K562 (cell line): ENCODE measurements around the gene FGGY. TPM values are rescaled to one million over a fixed set of nuclear protein-coding genes. Genes with fewer than 3 reads are reported as not detected.

Experiments
- ATAC-seq: fragments of 200-7000 bp; cut with Tn5 transposase; 3 replicates; pipeline ENCODE4 v1.9.1; 2020; ENCODE audit warnings: moderate library complexity
- BruUV-seq: library from RNA; stranded (reverse); fragments of 400-500 nt; replicated peaks from 2 replicates; lab custom pipeline; 2021; lab: Mats Ljungman, UMichigan
- CTCF ChIA-PET: fragments of 300-600 bp; formaldehyde crosslinking; extraction: SDS; loops from one replicate; lab custom pipeline; 2021; ENCODE audit warnings: low intra/inter-chr PET ratio; lab: Yijun Ruan, JAX
- POLR2A ChIA-PET: fragments of 300-600, 350-650 bp; sonication (Branson Sonifier 250); formaldehyde crosslinking; extraction: SDS; loops from one replicate; lab custom pipeline; 2021; ENCODE audit warnings: antibody characterized with exemption, inconsistent platforms; lab: Yijun Ruan, JAX
- DNase-seq, 4 experiments: peaks; one replicate each; pipeline versions ENCODE4 v3.0.0 to v3.0.0-alpha.2; 2011 to 2018; ENCODE audit warnings: low spot score in 3 of 4, mixed read lengths in 3 of 4; ENCODE audit errors: extremely low read depth in 1 of 4
- FAIRE-seq: peaks from 2 replicates; lab custom pipeline; 2011; peaks lifted over from hg19 to GRCh38; lab: Jason Lieb, UNC
- H2AFZ ChIP-seq: 2 replicates; pipeline ENCODE4 v1.6.0; 2011; ENCODE audit warnings: low read depth, low read length, control low read depth, inconsistent platforms
- H3K27ac ChIP-seq: fragments of 200-600 bp; 3 replicates; pipeline ENCODE4 v1.8.0; 2011; ENCODE audit warnings: low read depth, mild to moderate bottlenecking, control low read depth, inconsistent platforms, low read length, moderate library complexity, mixed read lengths; ENCODE audit errors: extremely low read depth
- H3K27me3 ChIP-seq, 2 experiments: fragments of 300-600 bp in 1 of 2; 2 replicates in 1 of 2; 3 replicates in 1 of 2; pipeline versions ENCODE4 v1.6.0 to v1.8.0; 2011; ENCODE audit warnings: inconsistent platforms in 2 of 2, low read length in 2 of 2, mild to moderate bottlenecking in 1 of 2, mixed read lengths in 1 of 2, moderate library complexity in 1 of 2; ENCODE audit not compliant: control insufficient read depth in 2 of 2, insufficient read depth in 2 of 2
- H3K36me3 ChIP-seq: fragments of 300-600 bp; 3 replicates; pipeline ENCODE4 v1.8.0; 2011; ENCODE audit warnings: mild to moderate bottlenecking, low read length, inconsistent platforms; ENCODE audit not compliant: control insufficient read depth, insufficient read depth
- H3K4me1 ChIP-seq, 2 experiments: fragments of 200-600 bp in 1 of 2; replicated peaks in 1 of 2; 2 replicates in 1 of 2; 3 replicates in 1 of 2; pipeline versions ENCODE4 v1.5.1 to v1.8.0; 2011; ENCODE audit warnings: inconsistent platforms in 2 of 2, low read length in 2 of 2, mild to moderate bottlenecking in 1 of 2, mixed read lengths in 1 of 2, moderate library complexity in 1 of 2; ENCODE audit not compliant: control insufficient read depth in 2 of 2, insufficient read depth in 2 of 2
- H3K4me2 ChIP-seq: 2 replicates; pipeline ENCODE4 v1.6.1; 2011; ENCODE audit warnings: low read length, control low read depth, inconsistent platforms, mixed read lengths; ENCODE audit not compliant: insufficient read depth
- H3K4me3 ChIP-seq: fragments of 200-600 bp; sonication (generic), shearing (Covaris generic); 2 replicates; pipeline ENCODE4 v1.5.1; 2016; ENCODE audit warnings: control low read depth, inconsistent platforms
- H3K79me2 ChIP-seq: fragments of 200-600 bp; 3 replicates; pipeline ENCODE4 v1.8.0; 2011; ENCODE audit warnings: low read length, inconsistent platforms; ENCODE audit not compliant: control insufficient read depth, insufficient read depth
- H3K9ac ChIP-seq, 2 experiments: 2 replicates each; pipeline versions ENCODE4 v1.6.0 to v1.6.1; 2011; ENCODE audit warnings: low read depth in 2 of 2, low read length in 2 of 2, control low read depth in 1 of 2, inconsistent platforms in 1 of 2, mild to moderate bottlenecking in 1 of 2, mixed read lengths in 1 of 2; ENCODE audit not compliant: insufficient read depth in 1 of 2
- H3K9me1 ChIP-seq: one replicate; pipeline ENCODE4 v1.6.0; 2011; ENCODE audit warnings: inconsistent platforms, mild to moderate bottlenecking, low read length, moderate library complexity; ENCODE audit not compliant: control insufficient read depth, insufficient read depth
- H3K9me3 ChIP-seq: replicated peaks from 2 replicates; pipeline ENCODE4 v1.5.1; 2011; ENCODE audit warnings: low read depth, low read length, inconsistent platforms; ENCODE audit not compliant: control insufficient read depth, insufficient read depth
- H4K20me1 ChIP-seq: replicated peaks from 2 replicates; pipeline ENCODE4 v1.6.1; 2011; ENCODE audit warnings: low read length, inconsistent platforms, mixed read lengths; ENCODE audit not compliant: control insufficient read depth, insufficient read depth
- ATF7 ChIP-seq: fragments of 450-650 bp; IDR thresholded peaks from 2 replicates; pipeline ENCODE4 v1.7.1; 2014; ENCODE audit warnings: mild to moderate bottlenecking, moderate library complexity
- BCOR ChIP-seq: fragments of 450-650 bp; IDR thresholded peaks from 2 replicates; pipeline ENCODE4 v1.6.1; 2016
- CREB3L1 ChIP-seq: fragments of 450-650 bp; IDR thresholded peaks from 2 replicates; pipeline ENCODE4 v1.6.1; 2014; ENCODE audit warnings: low read depth, mild to moderate bottlenecking, moderate library complexity, borderline replicate concordance
- ELF4 ChIP-seq: fragments of 450-650 bp; formaldehyde crosslinking; IDR thresholded peaks from 2 replicates; pipeline ENCODE4 v1.4.0; 2022; ENCODE audit warnings: missing genetic modification characterization
- NR0B1 ChIP-seq: fragments of 450-650 bp; IDR thresholded peaks from one replicate; pipeline ENCODE4 v1.6.1; 2018; ENCODE audit warnings: mild to moderate bottlenecking, moderate library complexity; ENCODE audit not compliant: partially characterized antibody
- RBM34 ChIP-seq: fragments of 200-400 bp; formaldehyde crosslinking; IDR thresholded peaks from 2 replicates; pipeline ENCODE4 v1.6.1; 2018; ENCODE audit warnings: low read length, borderline replicate concordance; ENCODE audit not compliant: insufficient read depth
- SIX5 ChIP-seq, 2 experiments: IDR thresholded peaks; 2 replicates each; pipeline ENCODE4 v1.6.1; 2011; ENCODE audit warnings: low read length in 2 of 2, borderline replicate concordance in 1 of 2, low read depth in 1 of 2, mild to moderate bottlenecking in 1 of 2, moderate library complexity in 1 of 2; ENCODE audit not compliant: insufficient read depth in 1 of 2
- SNIP1 ChIP-seq: fragments of 450-650 bp; IDR thresholded peaks from 2 replicates; pipeline ENCODE4 v1.7.1; 2017; ENCODE audit warnings: low read depth, mild to moderate bottlenecking
- ZNF24 ChIP-seq: fragments of 450-650 bp; IDR thresholded peaks from 2 replicates; pipeline ENCODE4 v1.6.1; 2016
- ZNF584 ChIP-seq: fragments of 200-800 bp; sonication (Bioruptor generic); IDR thresholded peaks from 2 replicates; pipeline ENCODE4 v1.6.1; 2016; ENCODE audit warnings: low read depth, mild to moderate bottlenecking, missing genetic modification characterization, missing compliant biosample characterization
- ZNF592 ChIP-seq: fragments of 450-650 bp; IDR thresholded peaks from 2 replicates; pipeline ENCODE4 v1.6.1; 2017; ENCODE audit warnings: antibody characterized with exemption, mild to moderate bottlenecking
- WGBS: fragments of 100-300 bp; shearing (Covaris generic); methylation state at CpG from one replicate; pipeline ENCODE4 v1.1.6; 2016; ENCODE audit warnings: low coverage, mixed read lengths; ENCODE audit not compliant: insufficient coverage; ENCODE audit errors: missing lambda C conversion rate; 5-methylcytosine and 5-hydroxymethylcytosine counted together
- in situ Hi-C: fragments of 300-500 bp; cut with MboI; formaldehyde crosslinking; loops from 4 replicates; pipeline ENCODE4 v1.15.0; 2018; ENCODE audit warnings: inconsistent platforms, mixed read lengths
- intact Hi-C: fragments of 100-400 bp; cut with micrococcal nuclease; formaldehyde crosslinking; loops from 2 replicates; pipeline ENCODE4 v1.14.2; 2022
- polyA plus RNA-seq, 8 experiments: library from polyadenylated mRNA; depleted of rRNA in 4 of 8; stranded (reverse) in 5 of 8; unstranded in 3 of 8; fragments of >200 nt; fragmentation: Nextera tagmentation in 2 of 8; fragmentation: Illumina TruSeq in 1 of 8; extraction: Ambion mirVana in 2 of 8; extraction: Trizol in 1 of 8; gene quantifications; 2 replicates each; pipeline versions ENCODE4 v1.2.1 to v1.2.3, GENCODE V29; 2011 to 2014; ENCODE audit warnings: inconsistent platforms in 1 of 8, missing spikeins in 1 of 8
- total RNA-seq, 7 experiments: library from RNA; depleted of rRNA in 6 of 7; stranded (reverse); fragments of >200 nt in 6 of 7; fragmentation: Illumina TruSeq in 2 of 7; extraction: Trizol in 2 of 7; gene quantifications; 2 replicates each; pipeline versions ENCODE4 v1.2.1 to v1.2.3, GENCODE V29; 2011 to 2021; ENCODE audit warnings: low replicate concordance in 1 of 7
- TF ChIP-seq, protein P1 (sequence below): sonication (generic); formaldehyde crosslinking; IDR thresholded peaks from 2 replicates; pipeline ENCODE4 v1.8.1; 2023; ENCODE audit warnings: mild to moderate bottlenecking, missing genetic modification reagents
- TF ChIP-seq, protein P2 (sequence below): sonication (generic); formaldehyde crosslinking; IDR thresholded peaks from 2 replicates; pipeline ENCODE4 v1.9.0; 2022; ENCODE audit warnings: mild to moderate bottlenecking, missing genetic modification reagents

The FGGY gene
- total and polyA plus RNA-seq, 9 of the 15 experiments (the other 6 are each of a cell fraction or from before 2014, with no cell fraction given), result 9.7 to 19.2 (median 12.6) TPM

DNA sequence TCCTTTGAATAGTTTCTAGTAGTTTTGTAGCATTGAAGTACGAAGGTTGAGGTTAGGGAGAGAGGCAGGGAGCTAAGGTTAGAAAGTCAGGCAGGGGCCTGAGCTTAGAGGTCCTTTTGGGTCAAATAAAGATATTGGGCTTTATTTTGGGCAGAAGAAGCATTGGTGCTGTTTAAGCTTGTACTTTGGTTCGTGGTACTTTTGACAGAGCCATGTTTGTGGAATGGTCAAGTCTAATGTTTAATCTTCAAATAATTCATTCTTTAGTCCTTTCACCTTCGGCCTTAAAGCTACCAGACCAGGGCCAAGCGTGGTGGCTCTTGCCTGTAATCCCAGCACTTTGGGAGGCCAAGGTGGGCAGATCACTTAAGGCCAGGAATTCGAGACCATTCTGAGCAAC is 12.5 kb downstream of the FGGY start:
- WGBS, result 35% methylated on average over 5 of the region's 5 CpGs
- Histone ChIP-seq H4K20me1 (no peaks in the 10 kb centered on the region), H3K27ac (no peak overlapping the region), H3K4me2 (no peak overlapping the region), H3K36me3 (no peaks in the 10 kb centered on the region), H2AFZ (0 out of 2 replicates have a peak overlapping the region, but pooled peaks have one; percentile 19), H3K27me3 (no peaks in the 10 kb centered on the region), H3K4me1 (no peaks in the 10 kb centered on the region; a peak in 1 of 5 replicates), H3K9me3 (no peaks in the 10 kb centered on the region; the same call in 1 of the 2 replicates), H3K9ac (no peak overlapping the region), H3K4me3 (no peak overlapping the region), H3K9me1 (no peaks in the 10 kb centered on the region), H3K79me2 (no peaks in the 10 kb centered on the region)
- intact Hi-C loops, result no loop called here
- FAIRE-seq, result no peak
- in situ Hi-C loops, result no loop called here
- no peak for ATAC-seq
- ChIA-PET CTCF (no interaction called here), POLR2A (interaction anchor here (0.5 to 1.2 kb wide), 2 partner anchors 12 to 41 kb away, joined by 3 read pairs; no protein-coding TSS in a partner anchor)
- no peak for DNase-seq
- BruUV-seq, result no TSS peak
- TF ChIP-seq ATF7 (no peak), ZNF592 (no peak), ZNF584 (CRISPR knock-in tag) (no peak), RBM34 (no peak), BCOR (no peak), CREB3L1 (no peak), ELF4 (CRISPR knock-in tag) (no peak), SNIP1 (no peak), NR0B1 (no peak), ZNF24 (no peak), SIX5 (IDR thresholded peaks at IDR 0.05; ENCODE audit: borderline replicate concordance in 1 of 2, insufficient read depth in 1 of 2, low read depth in 1 of 2, low read length in 2 of 2) (no peak)
- TF ChIP-seq, protein P1, sequence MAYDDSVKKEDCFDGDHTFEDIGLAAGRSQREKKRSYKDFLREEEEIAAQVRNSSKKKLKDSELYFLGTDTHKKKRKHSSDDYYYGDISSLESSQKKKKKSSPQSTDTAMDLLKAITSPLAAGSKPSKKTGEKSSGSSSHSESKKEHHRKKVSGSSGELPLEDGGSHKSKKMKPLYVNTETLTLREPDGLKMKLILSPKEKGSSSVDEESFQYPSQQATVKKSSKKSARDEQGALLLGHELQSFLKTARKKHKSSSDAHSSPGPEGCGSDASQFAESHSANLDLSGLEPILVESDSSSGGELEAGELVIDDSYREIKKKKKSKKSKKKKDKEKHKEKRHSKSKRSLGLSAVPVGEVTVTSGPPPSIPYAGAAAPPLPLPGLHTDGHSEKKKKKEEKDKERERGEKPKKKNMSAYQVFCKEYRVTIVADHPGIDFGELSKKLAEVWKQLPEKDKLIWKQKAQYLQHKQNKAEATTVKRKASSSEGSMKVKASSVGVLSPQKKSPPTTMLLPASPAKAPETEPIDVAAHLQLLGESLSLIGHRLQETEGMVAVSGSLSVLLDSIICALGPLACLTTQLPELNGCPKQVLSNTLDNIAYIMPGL (CRISPR knock-in tag), result no peak
- TF ChIP-seq, protein P2, sequence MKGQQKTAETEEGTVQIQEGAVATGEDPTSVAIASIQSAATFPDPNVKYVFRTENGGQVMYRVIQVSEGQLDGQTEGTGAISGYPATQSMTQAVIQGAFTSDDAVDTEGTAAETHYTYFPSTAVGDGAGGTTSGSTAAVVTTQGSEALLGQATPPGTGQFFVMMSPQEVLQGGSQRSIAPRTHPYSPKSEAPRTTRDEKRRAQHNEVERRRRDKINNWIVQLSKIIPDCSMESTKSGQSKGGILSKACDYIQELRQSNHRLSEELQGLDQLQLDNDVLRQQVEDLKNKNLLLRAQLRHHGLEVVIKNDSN (CRISPR knock-in tag), result no peak
